Right hindlimb (tissue), 1 donor: ENCODE measurements around the gene PPP2R5D.
"Not testable (repeated sequence)": the region's sequence is repeated elsewhere in the genome, so short reads cannot be mapped to it uniquely, and the experiment has no call there.

ENCODE experiments used
- DNase-seq: peaks from one replicate; pipeline ENCODE4 v3.0.0-alpha.2; 2018

PPP2R5D gene

GRCh38 chr6:43033496-43034189 is 49.3 kb downstream of the PPP2R5D start:
- no peak for DNase-seq

GRCh38 chr6:43034190-43034525 is 49.8 kb downstream of the PPP2R5D start:
- no peak for DNase-seq

GRCh38 chr6:43035495-43036194 is 51.3 kb downstream of the PPP2R5D start:
- no peak for DNase-seq

GRCh38 chr6:43036712-43037111 is 52.3 kb downstream of the PPP2R5D start:
- DNase-seq = no peak

GRCh38 chr6:43037197-43037596 is 52.8 kb downstream of the PPP2R5D start:
- no peak for DNase-seq

GRCh38 chr6:43037706-43038105 is 53.3 kb downstream of the PPP2R5D start:
- DNase-seq = no peak

- no peak for DNase-seq
Observed at GRCh38 chr6:43038727-43039126, 54.4 kb downstream of the PPP2R5D start.

GRCh38 chr6:43040542-43041257 is 56.3 kb downstream of the PPP2R5D start:
- DNase-seq = no peak

- not testable (repeated sequence) for DNase-seq
Observed at GRCh38 chr6:43041475-43041874, 57.1 kb downstream of the PPP2R5D start.

- DNase-seq = no peak
Observed at GRCh38 chr6:43043310-43043709, 58.9 kb downstream of the PPP2R5D start.

- DNase-seq = no peak
Observed at GRCh38 chr6:43045371-43045930, 61.1 kb downstream of the PPP2R5D start.

GRCh38 chr6:43047998-43048397 is 63.6 kb downstream of the PPP2R5D start:
- no peak for DNase-seq

- DNase-seq = no peak
Observed at GRCh38 chr6:43050981-43051380, 66.6 kb downstream of the PPP2R5D start.

GRCh38 chr6:43052225-43052841 is 68.0 kb downstream of the PPP2R5D start:
- DNase-seq = no peak

- peak; percentile 62 for DNase-seq
Observed at GRCh38 chr6:43052842-43053544, 68.6 kb downstream of the PPP2R5D start.

GRCh38 chr6:43053545-43054205 is 69.3 kb downstream of the PPP2R5D start, which contains the start of gene CUL7:
Gene CUL7 (minus strand): TSS chr6:43053851. CDS start chr6:43052788, 1,063 bp downstream.
- DNase-seq = peak; percentile 97

GRCh38 chr6:43054206-43054943 is 70.0 kb downstream of the PPP2R5D start:
- no peak for DNase-seq

GRCh38 chr6:43055966-43056365 is 71.6 kb downstream of the PPP2R5D start:
- DNase-seq = peak; percentile 18

- DNase-seq = peak; percentile 5
Observed at GRCh38 chr6:43058531-43058930, 74.2 kb downstream of the PPP2R5D start.

- DNase-seq = peak; percentile 100
Observed at GRCh38 chr6:43059168-43060033, 75.0 kb downstream of the PPP2R5D start, which contains the start of the genes KLC4 and MRPL2. Gene KLC4 (plus strand): TSS chr6:43059631. CDS start chr6:43061336, 1,705 bp downstream. Gene MRPL2 (minus strand): TSS chr6:43059434. CDS start chr6:43059381, 53 bp downstream.
